Mammary epithelial cell (primary cell): ENCODE results near the gene SPACDR.

Source experiments
- EZH2 ChIP-seq: IDR thresholded peaks from 2 replicates; pipeline ENCODE4 v1.6.1; 2012; ENCODE audit warnings: low read length, inconsistent platforms, borderline replicate concordance
- TF ChIP-seq, protein P1 (sequence below), 2 donors: IDR thresholded peaks in 1 of 2; conservative IDR thresholded peaks in 1 of 2; 2 replicates each; pipeline ENCODE4 v1.5.1; 2011 to 2012; ENCODE audit warnings: inconsistent platforms in 2 of 2, low read length in 2 of 2, mild to moderate bottlenecking in 2 of 2, control low read depth in 1 of 2, low read depth in 1 of 2; ENCODE audit not compliant: insufficient read depth in 1 of 2; ENCODE audit errors: extremely low read depth in 1 of 2

DNA sequence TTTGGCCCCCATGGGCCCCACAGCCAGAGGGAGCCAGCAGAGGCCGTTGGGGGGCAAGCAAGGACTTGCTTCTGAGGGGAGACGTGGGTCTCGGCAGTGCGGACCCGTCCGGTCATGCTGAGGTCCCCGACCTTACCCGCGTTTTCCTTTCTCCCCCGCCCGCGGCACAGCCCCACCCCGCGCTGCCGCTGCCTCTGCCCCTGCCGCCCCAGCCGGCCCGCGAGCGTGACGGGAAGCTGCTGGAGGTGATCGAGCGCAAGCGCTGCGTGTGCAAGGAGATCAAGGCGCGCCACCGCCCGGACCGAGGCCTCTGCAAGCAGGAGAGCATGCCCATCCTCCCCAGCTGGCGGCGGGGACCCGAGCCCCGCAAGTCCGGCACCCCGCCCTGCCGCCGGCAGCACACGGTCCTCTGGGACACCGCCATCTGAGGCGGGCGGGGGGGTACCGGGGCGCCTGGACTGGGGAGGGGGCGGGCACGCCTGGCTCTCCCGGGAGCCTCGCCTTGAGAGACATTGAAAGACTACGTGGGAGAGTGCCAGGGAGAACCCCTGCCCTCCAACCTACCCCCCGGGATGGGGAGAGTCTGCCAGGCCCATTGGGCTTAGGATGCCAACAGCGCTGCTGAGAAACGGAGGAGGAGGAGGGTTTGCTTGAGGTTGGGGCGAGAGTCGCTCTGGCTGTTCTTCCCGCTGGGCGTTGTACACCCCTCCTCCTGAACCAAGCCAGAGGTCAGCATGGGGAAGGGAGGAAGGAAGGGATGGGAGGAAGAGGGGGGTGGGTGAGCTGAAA, 29.6 kb upstream of the SPACDR start:
- TF ChIP-seq, protein P1, sequence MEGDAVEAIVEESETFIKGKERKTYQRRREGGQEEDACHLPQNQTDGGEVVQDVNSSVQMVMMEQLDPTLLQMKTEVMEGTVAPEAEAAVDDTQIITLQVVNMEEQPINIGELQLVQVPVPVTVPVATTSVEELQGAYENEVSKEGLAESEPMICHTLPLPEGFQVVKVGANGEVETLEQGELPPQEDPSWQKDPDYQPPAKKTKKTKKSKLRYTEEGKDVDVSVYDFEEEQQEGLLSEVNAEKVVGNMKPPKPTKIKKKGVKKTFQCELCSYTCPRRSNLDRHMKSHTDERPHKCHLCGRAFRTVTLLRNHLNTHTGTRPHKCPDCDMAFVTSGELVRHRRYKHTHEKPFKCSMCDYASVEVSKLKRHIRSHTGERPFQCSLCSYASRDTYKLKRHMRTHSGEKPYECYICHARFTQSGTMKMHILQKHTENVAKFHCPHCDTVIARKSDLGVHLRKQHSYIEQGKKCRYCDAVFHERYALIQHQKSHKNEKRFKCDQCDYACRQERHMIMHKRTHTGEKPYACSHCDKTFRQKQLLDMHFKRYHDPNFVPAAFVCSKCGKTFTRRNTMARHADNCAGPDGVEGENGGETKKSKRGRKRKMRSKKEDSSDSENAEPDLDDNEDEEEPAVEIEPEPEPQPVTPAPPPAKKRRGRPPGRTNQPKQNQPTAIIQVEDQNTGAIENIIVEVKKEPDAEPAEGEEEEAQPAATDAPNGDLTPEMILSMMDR (conservative IDR thresholded peaks at IDR 0.05 in 1 of 2, IDR thresholded peaks at IDR 0.05 in 1 of 2; ENCODE audit: extremely low read depth in 1 of 2, insufficient read depth in 1 of 2, low read depth in 1 of 2, low read length in 2 of 2): no peak
- no peak for TF ChIP-seq EZH2
